GM13976 (cell line): ENCODE measurements around the gene DDR1.

Experiments used
- DNase-seq: peaks from one replicate; pipeline ENCODE4 v3.0.0; 2012; ENCODE audit warnings: low spot score
- in situ Hi-C: fragments of 300-500 bp; cut with MboI; formaldehyde crosslinking; loops from one replicate; pipeline ENCODE4 v1.12.0; 2022; ENCODE audit warnings: low sequenced_read_pairs, mixed read lengths, inconsistent platforms; ENCODE audit not compliant: unreplicated experiment
- TF ChIP-seq, protein P1 (sequence below): IDR thresholded peaks from 2 replicates; pipeline ENCODE4 v1.5.1; 2012; ENCODE audit warnings: borderline replicate concordance, mild to moderate bottlenecking; ENCODE audit not compliant: insufficient read depth; ENCODE audit errors: extremely low read depth, missing control alignments, control extremely low read depth

The DDR1 gene

DNA sequence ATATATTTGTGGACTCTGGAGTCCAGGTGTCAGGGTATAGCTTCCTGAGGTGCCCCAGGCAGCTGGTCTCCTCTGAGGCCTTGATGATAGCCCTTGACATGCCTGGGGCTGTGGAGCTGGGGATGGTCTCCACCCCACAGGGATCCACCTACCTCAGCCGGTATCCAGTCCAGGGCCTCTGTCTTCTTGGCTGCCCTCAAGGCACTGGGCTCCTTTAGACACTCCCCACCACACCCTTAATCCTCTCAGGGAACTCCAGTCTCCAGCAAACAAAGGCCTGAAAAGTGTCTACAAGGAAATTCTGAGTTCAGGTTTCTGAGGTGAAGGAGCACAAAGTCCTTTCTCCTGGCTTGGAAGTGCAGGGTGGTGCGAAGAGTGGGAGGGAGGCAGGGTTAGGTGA is 44.6 kb upstream of the DDR1 start:
- no peak for DNase-seq
- in situ Hi-C loops = no loop called here
- TF ChIP-seq, protein P1, sequence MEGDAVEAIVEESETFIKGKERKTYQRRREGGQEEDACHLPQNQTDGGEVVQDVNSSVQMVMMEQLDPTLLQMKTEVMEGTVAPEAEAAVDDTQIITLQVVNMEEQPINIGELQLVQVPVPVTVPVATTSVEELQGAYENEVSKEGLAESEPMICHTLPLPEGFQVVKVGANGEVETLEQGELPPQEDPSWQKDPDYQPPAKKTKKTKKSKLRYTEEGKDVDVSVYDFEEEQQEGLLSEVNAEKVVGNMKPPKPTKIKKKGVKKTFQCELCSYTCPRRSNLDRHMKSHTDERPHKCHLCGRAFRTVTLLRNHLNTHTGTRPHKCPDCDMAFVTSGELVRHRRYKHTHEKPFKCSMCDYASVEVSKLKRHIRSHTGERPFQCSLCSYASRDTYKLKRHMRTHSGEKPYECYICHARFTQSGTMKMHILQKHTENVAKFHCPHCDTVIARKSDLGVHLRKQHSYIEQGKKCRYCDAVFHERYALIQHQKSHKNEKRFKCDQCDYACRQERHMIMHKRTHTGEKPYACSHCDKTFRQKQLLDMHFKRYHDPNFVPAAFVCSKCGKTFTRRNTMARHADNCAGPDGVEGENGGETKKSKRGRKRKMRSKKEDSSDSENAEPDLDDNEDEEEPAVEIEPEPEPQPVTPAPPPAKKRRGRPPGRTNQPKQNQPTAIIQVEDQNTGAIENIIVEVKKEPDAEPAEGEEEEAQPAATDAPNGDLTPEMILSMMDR = no peak

DNA sequence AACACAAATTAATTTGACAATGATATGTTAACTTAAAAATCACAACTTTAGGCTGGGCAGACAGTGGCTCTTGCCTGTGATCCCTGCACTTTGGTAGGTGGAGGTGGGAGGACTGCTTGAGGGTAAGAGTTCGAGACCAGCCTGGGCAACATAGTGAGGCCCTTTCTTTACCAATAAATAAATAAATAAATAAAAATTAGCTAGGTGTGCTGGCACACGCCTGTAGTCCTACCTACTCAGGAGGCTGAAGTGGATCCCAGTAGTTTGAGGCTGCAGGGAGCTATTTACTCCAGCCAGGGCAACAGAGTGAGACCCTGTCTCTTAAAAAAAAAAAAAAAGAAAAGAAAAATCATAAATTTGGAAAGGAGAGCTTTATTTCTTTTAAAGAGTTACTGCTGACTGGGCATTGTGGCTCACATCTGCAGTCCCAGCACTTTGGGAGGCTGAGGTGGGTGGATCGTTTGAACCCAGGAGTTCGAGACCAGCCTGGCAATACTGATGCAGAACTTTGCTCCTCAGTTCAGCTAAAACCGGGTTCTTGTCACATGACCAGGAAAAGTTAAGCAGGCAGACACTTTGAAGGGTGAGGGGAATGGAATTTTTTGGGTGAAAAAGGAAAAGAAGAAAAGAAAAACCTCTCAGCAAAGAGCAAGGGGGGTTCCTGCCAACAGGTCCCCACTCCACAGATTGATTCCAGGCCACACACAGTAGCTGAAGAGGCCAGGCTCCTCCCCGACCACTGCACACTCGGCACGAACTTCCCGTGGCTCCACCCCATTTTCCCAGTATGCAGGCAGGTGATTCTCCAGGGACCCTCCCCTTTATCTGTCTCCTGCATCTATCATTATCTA is 44.0 kb upstream of the DDR1 start:
- DNase-seq = no peak
- in situ Hi-C loops = no loop called here
- TF ChIP-seq, protein P1 = no peak

DNA sequence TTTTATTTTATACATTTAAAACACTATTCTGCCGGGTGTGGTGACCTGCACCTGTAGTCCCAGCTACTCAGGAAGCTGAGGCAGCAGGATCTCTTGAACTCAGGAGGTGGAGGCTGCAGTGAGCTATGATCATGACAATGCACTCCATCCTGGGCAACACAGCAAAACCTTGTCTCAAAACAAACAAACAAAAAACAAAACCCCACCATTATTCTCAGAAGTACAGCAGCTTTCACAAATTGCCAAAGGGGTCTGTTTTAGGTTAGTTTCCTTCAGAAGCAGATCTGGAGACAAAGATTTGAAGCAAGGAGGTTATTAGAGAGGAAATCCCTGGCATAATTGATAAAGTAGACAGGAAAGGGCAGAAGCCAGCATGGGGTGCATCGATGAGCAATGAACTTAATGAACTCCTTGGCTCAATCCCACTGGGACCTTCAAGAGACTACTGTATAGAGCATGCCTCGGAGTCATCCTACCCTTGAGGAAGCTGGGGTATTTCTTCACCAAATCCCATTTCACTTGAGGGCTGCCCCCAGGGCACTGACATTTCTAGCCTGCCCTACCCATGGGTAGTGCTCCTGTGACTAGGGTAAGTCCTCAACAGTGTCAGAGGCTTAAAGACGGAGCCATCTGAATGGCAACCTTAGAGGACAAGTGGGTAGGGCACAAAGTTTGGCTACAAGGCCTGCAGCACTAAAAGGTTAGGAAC is 43.2 kb upstream of the DDR1 start:
- TF ChIP-seq, protein P1 = no peak
- in situ Hi-C loops = no loop called here
- no peak for DNase-seq

DNA sequence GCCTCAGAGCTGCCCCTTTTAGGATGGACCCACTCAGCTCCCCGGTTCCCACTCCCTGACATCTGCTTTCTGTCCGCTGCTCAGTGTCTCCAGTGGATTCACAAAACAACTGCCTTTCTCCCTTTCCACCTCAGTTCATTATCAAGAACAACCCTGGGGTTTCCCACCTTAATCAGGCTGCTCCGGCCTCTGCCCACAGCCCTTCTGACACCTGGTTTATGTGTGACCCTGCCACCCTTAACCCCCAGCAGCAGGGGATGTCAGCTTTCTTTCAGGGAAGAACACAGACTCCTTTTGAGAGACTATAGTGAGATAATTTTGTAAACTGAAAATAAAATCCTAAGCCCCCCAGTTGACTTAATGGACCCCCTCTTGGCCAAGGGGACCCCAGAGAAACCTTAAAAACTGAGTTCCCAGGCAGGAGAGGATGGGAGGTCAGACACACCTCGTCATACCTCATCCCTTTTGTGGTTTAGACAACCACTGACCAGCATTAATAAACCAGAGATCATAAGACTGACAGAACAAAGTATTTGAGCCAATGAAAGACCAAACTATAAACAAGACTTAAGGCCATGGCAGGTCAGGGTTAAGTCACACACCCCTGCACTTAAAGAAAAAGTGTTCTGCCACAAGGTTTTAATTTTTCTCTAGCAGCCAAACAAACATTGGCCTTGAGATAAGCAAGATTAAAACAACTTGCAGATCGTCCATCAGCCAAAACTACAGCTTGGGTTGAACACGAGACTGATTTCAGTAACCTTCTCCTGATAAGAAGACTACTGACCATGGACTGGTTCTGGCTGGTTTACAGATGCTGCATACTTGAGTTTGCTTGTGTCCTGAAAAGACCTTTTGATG is 42.4 kb upstream of the DDR1 start:
- in situ Hi-C loops = no loop called here
- TF ChIP-seq, protein P1 = no peak
- no peak for DNase-seq

DNA sequence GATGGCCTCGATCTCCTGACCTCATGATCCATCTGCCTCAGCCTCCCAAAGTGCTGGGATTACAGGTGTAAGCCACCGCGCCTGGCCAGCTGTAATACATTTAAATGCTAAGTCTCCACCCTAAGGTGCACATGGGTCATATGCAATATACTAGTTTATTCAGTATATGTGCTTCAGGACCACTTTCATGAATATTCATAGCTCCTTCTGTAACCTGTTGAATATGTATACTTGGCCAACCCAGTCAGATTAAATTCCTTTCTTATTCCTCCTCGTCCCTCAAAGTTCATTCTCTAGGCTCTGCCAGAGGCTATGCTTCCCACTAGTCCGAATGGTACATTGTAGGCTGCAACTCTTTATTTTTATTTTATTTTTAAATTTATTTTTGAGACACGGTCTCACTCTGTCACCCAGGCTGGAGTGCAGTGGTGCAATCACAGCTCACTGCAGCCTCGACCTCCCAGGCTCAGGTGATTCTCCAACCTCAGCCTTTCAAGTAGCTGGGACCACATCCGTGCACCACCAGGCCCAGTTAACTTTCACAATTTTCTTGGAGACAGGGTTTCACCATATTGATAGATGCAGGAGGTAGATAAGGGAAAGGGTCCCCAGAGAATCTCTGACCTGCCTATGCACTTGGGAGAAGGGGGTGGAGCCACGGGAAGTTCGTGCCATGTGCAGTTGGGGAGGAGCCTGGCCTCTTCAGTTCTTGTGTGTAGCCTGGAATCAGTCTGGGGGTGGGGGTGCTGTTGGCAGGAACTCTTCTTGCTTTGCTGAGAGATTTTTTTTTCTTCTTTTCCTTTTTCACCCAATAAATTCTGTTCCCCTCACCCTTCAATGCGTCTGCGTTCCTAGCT is 41.3 kb upstream of the DDR1 start:
- no peak for DNase-seq
- in situ Hi-C loops = no loop called here
- TF ChIP-seq, protein P1 = no peak
